GM19395 (cell line): ENCODE data around the gene IQSEC3.
"Not testable (repeated sequence)": the region's sequence is repeated elsewhere in the genome, so short reads cannot be mapped to it uniquely, and the experiment has no call there.

Source experiments
- ATAC-seq: cut with Tn5 transposase; IDR thresholded peaks from one replicate; pipeline ENCODE4 v1.9.1; 2021; ENCODE audit warnings: mild to moderate bottlenecking, moderate library complexity; ENCODE audit not compliant: unreplicated experiment

The IQSEC3 gene

DNA sequence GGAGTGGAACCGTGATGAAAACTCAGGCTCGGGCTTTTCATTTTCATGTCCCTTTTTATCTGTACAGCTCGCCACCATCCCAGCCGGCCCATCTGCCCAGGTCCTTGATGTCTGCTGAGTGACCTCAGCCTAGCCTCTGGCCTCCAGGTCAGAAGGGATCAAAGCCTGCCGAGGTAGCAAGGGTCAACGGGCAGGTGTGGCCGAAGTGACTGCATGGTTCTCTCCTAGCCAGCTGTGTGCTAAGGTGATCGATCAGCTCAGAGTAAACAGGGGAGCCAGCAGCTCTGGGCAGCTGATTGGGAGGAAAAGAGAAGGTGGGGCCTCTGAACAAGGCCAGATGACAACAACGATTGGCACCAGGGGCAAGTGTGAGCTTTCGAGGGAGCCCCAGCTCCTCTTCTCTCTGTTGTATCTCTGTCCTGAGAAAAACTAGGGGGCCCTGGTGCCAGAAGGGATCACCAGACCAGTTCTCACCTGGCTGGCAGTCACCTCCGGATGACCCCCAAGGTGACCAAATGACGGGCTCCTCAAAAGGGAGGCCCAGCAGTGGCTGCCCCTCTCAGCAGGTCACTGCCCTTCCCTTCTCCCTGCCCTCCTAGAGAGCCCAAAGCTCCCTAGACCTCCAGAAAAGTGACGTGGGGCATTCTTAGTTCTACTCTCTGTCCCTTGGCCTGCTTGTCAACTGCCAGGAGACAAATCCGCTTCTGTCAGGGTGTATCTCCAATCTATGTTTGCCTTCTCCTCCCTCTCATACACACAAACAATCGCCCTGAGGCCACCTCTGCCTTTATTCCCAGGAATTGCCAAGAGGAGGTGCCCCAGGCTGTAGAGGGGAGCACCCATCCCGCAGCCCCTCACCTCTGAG is 143.9 kb downstream of the IQSEC3 start:
- ATAC-seq: no peak

DNA sequence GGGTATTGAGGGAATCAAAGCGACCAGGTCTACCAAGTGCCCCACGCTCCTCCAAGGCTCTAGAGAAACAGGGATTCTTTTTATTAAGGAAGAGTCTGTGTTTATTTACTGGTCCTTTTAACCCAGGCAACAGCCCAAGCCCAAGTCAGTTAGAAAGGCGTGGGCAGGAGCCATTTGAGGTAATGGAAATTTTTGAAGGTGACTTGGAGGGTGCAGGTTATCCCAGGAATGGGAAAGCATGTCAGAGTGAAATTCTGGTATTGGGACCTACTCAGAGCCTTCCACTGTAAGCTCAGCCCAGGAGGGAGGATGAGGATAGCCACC is 144.5 kb downstream of the IQSEC3 start:
- no peak for ATAC-seq

DNA sequence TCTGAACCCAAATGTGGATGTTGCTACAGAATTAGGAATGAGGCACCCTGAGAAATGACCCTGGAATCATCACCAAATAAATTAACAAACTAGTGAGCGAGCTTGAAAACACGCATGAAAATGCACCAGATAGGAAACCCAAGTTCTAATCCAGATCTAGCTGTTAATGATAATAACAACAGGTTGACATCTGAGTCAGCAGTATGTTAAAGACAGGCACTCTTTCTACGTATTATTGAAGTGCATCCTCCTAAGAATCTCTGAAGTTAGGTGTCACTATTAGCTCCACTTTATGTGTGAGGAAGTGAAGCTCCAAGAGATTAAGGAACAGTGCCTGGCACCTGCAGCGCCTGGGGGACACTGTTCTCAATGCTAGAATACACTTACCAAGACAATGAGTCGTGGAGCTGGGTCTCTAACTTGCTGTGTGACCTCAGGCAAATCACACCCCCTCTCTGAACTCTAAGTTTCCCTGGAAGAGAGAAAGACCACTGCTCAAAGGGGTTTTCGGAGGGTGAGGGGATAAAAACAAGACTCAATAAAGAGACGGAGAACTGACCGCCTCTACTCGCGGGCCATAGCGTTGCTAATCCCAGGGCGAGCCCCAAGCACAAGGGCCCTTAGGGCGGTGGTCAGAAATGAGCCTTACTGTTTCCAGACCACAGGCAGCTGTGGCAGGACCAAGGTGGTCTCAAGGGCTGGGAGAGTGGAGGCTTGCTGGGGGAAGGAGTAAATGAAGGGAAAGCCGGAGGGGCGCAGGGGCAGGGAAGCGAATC is 145.3 kb downstream of the IQSEC3 start:
- no peak for ATAC-seq

DNA sequence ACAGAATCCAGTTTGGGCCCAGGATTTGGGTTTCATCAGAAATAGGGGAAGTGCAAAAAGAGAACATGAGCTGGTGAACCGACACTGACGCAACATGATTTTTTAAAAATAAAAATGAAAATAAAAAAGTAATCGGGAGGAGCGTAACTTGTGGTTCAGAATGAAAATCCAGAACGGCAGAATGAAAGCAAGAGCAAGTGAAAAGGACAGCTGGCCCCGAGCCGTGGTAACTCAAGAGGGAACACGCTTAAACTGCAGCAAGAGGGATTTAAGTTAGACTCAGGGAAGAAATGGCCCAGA is 145.8 kb downstream of the IQSEC3 start:
- no peak for ATAC-seq

DNA sequence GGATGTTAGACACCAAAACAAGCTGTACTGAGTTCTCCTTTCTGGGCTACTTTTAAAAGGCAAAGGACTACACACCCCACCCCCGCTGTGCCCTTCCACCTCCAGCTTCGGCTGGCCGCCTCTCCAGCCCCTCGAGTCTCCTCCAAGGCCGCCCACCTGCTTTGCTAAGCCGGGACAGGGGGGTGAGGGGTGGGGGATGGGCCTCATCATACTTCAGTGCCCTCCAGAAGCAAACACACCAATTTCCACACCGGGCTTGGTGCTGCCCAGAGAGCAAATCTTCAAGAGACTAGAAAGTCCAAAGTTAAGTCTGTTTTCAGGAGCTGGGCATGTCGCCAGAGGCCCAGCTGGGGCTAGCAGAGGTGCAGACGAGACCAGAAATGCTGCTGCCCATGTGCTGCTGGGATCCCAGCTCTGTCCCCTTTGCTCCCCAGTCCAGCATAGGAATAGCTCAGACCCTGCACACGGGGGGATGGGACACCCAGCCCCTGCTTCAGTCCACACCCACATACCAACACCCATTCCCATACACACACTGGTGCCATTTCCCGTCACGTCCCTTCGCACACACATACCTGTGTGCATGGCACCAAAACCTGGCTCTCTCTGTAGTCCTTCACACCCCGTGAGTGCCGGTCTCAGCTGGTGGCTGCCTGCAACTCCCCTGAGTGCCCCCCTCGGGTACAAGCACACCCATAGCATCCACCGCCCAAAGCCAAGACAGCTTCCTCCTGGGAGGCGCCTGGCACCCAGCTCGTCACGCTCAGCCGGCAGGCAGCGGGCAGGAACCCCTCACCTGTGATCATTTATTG is 146.4 kb downstream of the IQSEC3 start:
- ATAC-seq: no peak

DNA sequence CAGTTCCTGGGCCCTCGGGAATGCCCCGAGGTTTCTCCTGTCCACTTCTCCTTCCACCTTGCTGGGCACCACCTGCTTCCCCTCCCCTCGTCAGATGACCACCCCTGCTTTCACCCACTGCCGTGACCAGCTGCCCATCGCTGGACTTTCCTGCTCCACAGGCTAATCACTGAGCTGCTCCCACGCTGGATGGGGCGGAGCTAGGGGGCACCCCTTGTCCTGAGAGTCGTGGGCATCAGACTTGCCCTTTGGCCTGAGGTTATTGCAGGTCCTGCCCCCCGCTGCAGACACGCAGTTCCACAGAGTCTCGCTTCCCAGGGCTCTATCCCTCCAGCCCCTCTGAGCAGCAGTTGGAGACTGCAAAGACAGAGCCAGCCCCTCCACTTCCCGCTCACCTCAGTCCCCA is 147.0 kb downstream of the IQSEC3 start:
- ATAC-seq: no peak

DNA sequence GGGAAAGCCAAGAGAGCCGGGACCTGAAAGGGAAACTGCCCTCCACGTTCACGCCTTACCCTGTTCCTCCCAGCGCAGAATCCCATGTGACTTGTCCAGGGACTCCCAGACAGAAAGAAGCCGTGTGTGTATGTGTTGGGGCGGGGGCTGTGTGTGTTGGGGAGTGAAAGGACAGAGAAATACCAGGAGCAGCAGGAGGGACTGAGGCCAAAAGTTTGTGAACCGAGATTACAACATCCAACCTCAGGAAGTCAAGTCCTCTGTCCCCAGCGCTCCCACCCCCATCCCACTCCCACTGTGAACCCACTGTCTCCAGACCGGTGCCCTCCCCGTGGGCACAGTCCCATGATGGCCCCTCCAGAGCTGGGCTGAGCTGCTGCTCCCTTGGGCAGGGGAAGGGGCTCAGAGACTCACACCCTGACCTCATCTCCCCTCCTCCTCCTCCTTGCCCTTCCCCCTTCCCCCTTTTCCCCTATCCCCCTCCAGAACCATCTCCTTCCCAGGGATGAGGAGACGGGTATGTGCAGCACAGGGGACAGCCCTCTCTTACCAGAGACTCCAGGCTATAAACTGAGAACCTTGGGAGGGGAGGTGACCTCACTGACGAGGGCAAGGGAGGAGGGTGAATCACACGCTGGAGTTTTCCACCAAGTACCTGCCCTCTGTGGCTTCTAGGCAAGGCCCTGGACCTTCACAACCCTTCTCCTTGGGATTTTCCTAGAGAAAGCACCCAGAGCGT is 147.6 kb downstream of the IQSEC3 start, which contains the start of gene SLC6A12:
TSS of gene SLC6A12 (minus strand) at position 155 of the 739 bp plus-strand sequence. CDS start 4,171 bp downstream, outside the sequence.
- no peak for ATAC-seq

DNA sequence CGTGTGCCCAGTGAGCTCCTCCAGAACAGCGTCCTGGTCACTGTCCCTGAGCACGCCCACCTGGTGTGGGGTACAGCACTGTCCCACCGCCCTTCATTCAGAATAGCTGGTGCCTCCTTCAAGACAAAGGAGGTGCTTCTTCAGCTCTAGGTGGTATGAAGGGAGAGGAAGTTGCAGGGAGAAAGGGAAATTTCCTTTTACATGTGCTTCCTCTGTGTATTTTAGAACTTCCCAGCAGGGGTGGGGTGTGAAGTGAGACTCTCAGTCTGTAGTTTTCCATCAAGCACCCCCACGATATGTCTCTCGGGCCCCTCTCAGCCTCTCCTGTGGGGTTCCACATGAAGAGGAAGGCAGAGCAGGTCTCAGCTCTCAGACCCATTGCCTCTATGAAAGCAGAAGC is 148.5 kb downstream of the IQSEC3 start:
- no peak for ATAC-seq

DNA sequence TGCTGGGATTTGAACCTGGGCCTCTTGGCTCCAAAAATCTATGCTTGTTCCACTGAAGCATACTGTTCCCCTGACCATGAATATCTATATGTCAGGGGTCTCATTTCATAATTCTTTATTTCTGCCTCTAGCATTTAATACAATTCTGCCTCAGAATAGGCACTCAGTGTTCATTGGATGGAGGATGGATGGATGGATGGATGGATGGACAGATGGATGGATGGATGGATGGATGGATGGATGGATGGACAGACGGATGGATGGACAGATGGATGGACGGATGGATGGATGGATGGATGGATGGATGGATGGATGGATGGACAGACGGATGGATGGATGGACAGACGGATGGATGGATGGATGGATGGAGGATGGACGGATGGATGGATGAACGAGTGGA is 150.5 kb downstream of the IQSEC3 start:
- not testable (repeated sequence) for ATAC-seq

DNA sequence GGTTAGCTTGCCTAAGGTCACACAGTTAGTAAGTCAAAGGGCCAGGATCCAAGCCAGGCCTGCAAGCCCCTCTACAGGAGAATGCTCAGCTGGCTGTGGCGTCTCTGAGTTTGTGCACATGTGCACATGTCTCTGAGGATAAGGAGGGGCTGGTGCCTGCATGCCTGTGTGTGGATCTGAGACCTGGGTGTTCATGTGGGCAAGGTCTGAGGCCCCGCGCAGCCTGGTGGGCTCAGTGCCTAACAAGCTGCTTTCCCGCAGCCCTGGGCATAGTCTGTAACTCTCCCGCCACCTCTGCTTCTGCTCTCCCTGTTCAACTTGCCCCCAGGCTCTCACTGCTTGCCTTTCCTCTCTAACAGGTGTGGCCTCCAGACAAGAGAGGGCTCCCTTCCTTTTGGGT is 151.7 kb downstream of the IQSEC3 start:
- ATAC-seq: no peak

DNA sequence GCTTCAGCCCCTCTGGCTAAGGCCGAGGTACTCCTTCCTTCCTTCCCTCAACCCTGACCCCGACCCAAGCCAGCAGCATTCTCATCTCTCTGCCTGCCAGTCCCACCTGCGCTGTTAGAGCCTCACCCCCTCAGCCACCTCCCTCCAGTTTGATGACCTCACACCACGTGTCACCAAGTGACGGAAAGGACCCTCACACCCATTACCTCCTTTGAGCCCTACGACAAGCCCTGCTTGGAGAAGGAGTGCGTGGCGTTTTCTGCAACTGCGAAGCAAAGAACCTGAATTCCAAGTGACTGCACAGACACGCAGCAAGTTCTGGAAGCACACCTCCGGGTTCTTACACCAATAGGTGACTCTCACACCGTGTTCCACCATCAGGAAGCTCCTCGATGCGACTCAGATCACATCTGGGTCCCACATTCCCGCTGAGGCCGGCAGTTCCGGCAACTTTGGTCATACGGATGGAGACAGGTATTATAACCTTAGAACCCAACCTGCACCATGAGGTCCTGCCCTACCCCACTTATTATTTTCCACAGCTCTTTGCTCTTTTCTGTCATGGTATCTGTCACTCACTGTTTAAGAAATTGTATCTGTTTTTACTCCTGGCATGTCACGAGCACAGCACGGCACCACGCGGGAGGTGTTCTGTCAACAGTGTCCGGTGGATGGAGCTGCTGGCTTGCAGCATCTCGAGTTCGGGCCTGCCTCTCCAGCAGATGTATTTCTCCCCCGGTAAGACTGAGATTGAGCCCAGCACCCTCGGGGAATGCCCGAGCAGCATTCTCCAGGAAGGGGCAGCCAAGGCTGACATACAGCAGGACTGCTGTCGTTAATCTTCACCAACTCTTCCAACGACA is 152.4 kb downstream of the IQSEC3 start:
- ATAC-seq: no peak

DNA sequence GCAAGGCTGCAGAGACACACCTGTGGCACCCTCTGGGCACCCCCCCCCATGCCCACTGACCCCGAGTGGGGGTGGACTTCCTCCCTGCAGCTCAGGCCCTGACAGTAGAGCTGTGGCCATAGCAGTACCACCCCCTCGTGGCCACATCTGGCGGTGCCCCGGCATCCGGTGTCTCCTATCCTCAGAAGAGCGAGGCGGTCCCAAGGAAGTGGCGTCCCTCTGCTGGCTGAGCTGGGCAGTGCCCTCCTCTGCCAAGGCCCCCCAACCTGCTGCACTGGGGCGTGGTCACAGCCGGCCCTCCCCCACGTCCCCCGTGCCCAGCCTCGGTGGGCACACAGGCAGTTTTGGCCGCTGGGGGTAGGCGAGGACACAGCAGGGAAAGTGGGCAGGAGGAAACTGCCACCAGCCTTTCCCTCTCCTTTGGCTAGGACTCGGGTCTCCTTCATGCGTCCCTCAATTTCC is 153.4 kb downstream of the IQSEC3 start:
- ATAC-seq: no peak

DNA sequence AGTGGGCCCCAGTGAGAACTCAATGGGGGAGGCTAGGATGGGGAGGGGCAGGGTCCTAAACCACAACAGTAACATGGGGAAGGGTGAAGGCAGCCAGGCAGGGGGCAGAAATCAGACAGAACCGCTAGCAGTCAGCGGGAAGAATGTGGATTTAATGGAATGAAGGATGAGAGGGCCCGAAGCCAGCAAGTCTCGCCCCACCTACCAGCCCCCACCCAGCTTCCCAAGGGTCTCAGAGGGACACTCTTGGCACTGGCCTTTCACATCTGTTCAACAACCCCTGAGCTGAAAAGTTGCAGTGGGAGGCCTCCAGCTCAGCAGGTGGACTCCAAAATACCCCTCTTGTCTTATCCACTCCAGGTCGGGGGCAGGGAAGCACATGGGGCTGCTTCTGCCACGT is 153.9 kb downstream of the IQSEC3 start:
- ATAC-seq: no peak

DNA sequence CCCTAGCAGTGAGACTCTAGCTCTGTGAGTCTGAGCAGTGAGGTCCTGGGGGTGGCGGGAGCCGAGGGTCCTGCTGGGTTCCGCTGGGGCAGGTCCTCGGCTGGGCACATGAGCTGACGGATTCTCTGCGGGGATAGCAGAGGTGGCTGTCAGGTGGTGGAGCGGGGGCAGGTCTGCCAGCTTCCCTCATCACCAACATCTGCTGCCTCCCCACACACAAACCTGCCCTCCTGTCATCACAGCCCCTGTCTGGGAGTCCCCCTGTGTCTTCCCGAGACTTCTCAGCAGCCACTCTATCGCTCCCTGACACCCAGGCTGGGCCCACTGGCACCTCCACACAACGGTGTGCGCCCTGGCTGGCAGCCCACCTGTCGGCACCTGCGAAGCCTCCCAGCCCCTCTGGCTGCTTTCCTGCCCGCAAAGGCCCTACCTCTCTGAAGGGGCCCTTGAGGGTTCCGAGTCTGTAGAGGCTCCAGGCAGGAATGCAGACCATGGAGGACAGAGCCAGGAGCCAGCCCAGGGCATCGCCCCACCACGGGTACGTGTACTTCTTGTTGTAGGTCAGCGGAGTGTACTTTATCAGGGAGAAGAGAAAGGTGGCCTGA is 154.5 kb downstream of the IQSEC3 start:
- no peak for ATAC-seq

DNA sequence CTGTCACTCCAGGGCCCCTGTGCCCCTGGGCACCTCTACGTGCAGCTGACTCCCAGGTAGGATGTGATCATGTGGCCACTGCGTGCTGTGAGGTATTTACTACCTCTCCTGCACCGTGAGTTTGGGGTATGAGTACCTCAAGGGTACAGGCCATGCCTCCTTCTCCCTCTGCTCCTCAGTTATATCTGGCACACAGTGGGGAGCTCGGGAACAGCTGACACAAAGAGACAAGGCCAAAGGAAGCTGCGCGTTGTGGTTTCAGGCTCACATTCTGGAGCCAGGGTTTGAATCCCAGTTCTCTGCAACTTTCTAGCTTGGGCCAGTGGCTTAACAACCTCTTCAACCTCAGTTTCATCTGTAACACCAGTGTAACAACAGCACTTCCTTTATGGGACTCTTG is 155.2 kb downstream of the IQSEC3 start:
- ATAC-seq: no peak

DNA sequence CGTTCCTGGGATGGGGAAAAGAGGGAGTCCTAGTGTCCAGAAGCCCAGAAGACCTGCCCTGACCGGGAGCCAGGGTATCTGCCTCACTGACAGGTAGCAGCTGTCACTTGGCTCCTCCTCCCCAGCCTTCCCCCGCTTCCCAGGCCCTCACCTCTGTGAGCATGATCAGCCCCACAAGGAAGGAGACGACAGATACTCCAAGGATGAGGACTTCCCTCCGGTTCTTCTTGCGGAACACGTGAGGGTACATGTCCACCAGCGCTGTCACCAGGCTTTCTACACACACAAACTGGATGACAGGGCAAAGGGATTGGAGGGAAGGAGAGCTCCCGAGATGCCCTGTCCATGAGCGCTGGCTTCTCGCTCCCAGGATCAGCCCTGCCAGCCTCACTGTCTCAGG is 157.3 kb downstream of the IQSEC3 start:
- no peak for ATAC-seq

DNA sequence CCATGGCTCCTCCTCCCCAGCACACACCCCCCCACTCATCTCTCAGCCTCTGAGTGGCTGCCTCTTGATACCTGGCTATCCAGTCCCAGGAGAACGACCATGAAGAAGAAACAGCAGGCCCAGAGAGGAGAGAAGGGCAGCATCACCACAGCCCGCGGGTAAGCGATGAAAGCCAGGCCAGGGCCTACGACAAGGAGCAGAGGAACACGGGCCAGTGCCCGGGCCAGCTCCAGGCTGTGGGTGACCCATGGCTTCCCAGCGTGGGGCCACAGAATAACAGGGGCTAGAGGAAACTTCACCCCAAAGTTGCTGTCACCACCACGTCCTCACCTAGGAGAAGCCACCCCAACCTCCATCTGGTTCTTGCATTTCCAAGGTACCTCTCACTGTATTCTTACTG is 157.8 kb downstream of the IQSEC3 start:
- no peak for ATAC-seq

DNA sequence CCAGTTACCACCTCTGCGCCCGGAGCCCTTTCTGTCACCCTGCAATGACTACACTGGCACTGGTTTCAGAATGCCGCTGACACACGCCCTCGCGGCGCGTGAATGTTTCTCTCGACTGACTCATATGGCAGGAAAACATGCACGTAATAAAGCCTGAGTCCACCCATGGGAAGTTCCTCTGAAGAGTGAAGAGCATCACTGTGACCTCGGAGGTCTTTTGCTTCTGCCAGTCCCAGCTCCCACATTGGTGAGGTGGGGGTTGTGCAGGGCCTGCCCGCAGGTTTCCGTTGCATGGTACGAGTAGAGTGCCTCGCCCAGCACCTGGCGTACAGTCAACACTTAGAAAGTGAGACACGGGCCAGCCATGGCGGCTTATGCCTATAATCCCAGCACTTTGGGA is 158.4 kb downstream of the IQSEC3 start:
- ATAC-seq: no peak

DNA sequence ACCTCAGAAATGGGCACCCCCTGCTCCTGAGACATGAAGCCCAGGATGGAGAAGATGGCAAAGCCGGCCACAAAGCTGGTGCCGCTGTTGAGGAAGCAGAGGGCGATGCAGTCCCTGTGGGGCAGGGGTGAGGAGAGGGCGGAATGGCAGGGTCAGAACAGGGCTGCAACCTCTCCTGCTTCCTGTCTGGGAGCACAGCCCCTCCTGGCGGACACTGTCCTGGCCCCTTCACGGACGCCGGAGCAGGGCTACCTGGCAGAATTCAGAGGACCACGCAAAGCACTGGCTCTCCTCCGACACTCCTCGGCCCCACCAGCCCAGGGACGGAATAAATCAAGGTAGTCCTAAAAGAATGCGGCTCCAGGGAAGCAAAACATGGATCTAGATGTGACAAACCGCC is 159.8 kb downstream of the IQSEC3 start:
- no peak for ATAC-seq
